Measurements from ENCODE around the gene LCOR. TPM values are rescaled to one million over a fixed set of nuclear protein-coding genes. Genes with fewer than 3 reads are reported as not detected.

The LCOR gene
- 10 to 100 TPM; 47.2 to 86.4 (median 60.0) TPM for total RNA-seq

- Histone ChIP-seq H3K36me3 (no peaks in the 10 kb centered on the region), H3K4me3 (peak within 1 kb of the TSS; percentile 73 to 99 (median 92)), H3K4me1 (peaks cover 23 to 45% (median 39%) of the 10 kb centered on the region in 4 donors), H3K27me3 (no peaks in the 10 kb centered on the region), H3K9me3 (no peaks in the 10 kb centered on the region), H3K27ac (peak within 1 kb of the TSS; percentile 94 to 98 (median 97))
- TF ChIP-seq CTCF (IDR thresholded peaks at IDR 0.05): no peak
- peak; percentile 67 to 85 (median 76) for TF ChIP-seq POLR2AphosphoS5 (IDR thresholded peaks at IDR 0.05)
- peak; percentile 68 for TF ChIP-seq POLR2A (IDR thresholded peaks at IDR 0.05)
- peak; percentile 87 for DNase-seq
- in situ Hi-C loops (cut with MboI; ENCODE audit: low pct_ligation_motif_present in 1 of 4, low pct_unique_long_range_greater_than_20kb in 1 of 4, low sequenced_read_pairs in 3 of 4) (loop anchor here in 1 of 4 donors (25.0 kb wide), 1 partner anchor 195 kb away; no protein-coding TSS in a partner anchor), intact Hi-C loops (cut with DNase I; ENCODE audit: low total_unique reads) (loop anchor here (10.0 kb wide), 1 partner anchor 457 kb away; no protein-coding TSS in a partner anchor)
- WGBS, 2 donors (ENCODE audit: low coverage in 1 of 2): 1 to 2% methylated on average over 22 to 67 of the region's 112 CpGs
Observed at GRCh38 chr10:96831867-96832720, at the start of gene LCOR. Gene LCOR, plus strand, starts transcription at chr10:96832298. Its CDS starts 116,760 bp downstream, at chr10:96949058.

- in situ Hi-C loops (cut with MboI; ENCODE audit: low pct_ligation_motif_present in 1 of 4, low pct_unique_long_range_greater_than_20kb in 1 of 4, low sequenced_read_pairs in 3 of 4): no loop called here
- H3K27ac ChIP-seq: no peak overlapping the region
- no peak for DNase-seq
- no peaks in the 10 kb centered on the region for H3K27me3 ChIP-seq
- no peaks in the 10 kb centered on the region for H3K36me3 ChIP-seq
- 96 to 97% methylated on average over 4 of the region's 4 CpGs for whole genome bisulfite sequencing, 2 donors (ENCODE audit: low coverage in 1 of 2)
- TF ChIP-seq POLR2A (IDR thresholded peaks at IDR 0.05) (no peak), CTCF (IDR thresholded peaks at IDR 0.05) (no peak), EP300 (IDR thresholded peaks at IDR 0.05; ENCODE audit: low read depth) (no peak), POLR2AphosphoS5 (IDR thresholded peaks at IDR 0.05) (no peak)
- intact Hi-C loops (cut with DNase I; ENCODE audit: low total_unique reads): no loop called here
- H3K4me3 ChIP-seq: no peak overlapping the region
- H3K9me3 ChIP-seq: no peaks in the 10 kb centered on the region
- no peaks in the 10 kb centered on the region for H3K4me1 ChIP-seq
Observed at GRCh38 chr10:96784253-96784652, 47.8 kb upstream of the LCOR start.

GRCh38 chr10:96789571-96790108 lies 42.5 kb upstream of the LCOR start:
- Histone ChIP-seq H3K27ac (no peak overlapping the region), H3K27me3 (no peaks in the 10 kb centered on the region), H3K36me3 (no peaks in the 10 kb centered on the region), H3K4me3 (no peak overlapping the region), H3K4me1 (peaks cover 0 to 9% (median 0%) of the 10 kb centered on the region in 4 donors), H3K9me3 (no peaks in the 10 kb centered on the region)
- no peak for TF ChIP-seq EP300 (IDR thresholded peaks at IDR 0.05; ENCODE audit: low read depth)
- no peak for TF ChIP-seq POLR2A (IDR thresholded peaks at IDR 0.05)
- TF ChIP-seq POLR2AphosphoS5 (IDR thresholded peaks at IDR 0.05): no peak
- no peak for TF ChIP-seq CTCF (IDR thresholded peaks at IDR 0.05)
- no peak for DNase-seq
- intact Hi-C loops (cut with DNase I; ENCODE audit: low total_unique reads) (loop anchor here (5.0 kb wide), 1 partner anchor 213 kb away; no protein-coding TSS in a partner anchor), in situ Hi-C loops (cut with MboI; ENCODE audit: low pct_ligation_motif_present in 1 of 4, low pct_unique_long_range_greater_than_20kb in 1 of 4, low sequenced_read_pairs in 3 of 4) (no loop called here)
- 57 to 70% methylated on average over 2 to 4 of the region's 4 CpGs for WGBS, 2 donors (ENCODE audit: low coverage in 1 of 2)

- no peak for DNase-seq
- TF ChIP-seq POLR2A (IDR thresholded peaks at IDR 0.05) (no peak), POLR2AphosphoS5 (IDR thresholded peaks at IDR 0.05) (no peak), EP300 (IDR thresholded peaks at IDR 0.05; ENCODE audit: low read depth) (no peak), CTCF (IDR thresholded peaks at IDR 0.05) (no peak)
- intact Hi-C loops (cut with DNase I; ENCODE audit: low total_unique reads) (no loop called here), in situ Hi-C loops (cut with MboI; ENCODE audit: low pct_ligation_motif_present in 1 of 4, low pct_unique_long_range_greater_than_20kb in 1 of 4, low sequenced_read_pairs in 3 of 4) (no loop called here)
- H3K27ac ChIP-seq: no peak overlapping the region
- no peaks in the 10 kb centered on the region for H3K36me3 ChIP-seq
- H3K4me1 ChIP-seq: peaks cover 4 to 23% (median 7%) of the 10 kb centered on the region in 4 donors
- no peaks in the 10 kb centered on the region for H3K9me3 ChIP-seq
- H3K4me3 ChIP-seq: no peak overlapping the region
- WGBS, 2 donors (ENCODE audit: low coverage in 1 of 2): 100% methylated on average over 1 of the region's 1 CpG; no CpG with 5 or more reads in 1 of the 2 donors
- no peaks in the 10 kb centered on the region for H3K27me3 ChIP-seq
Observed at GRCh38 chr10:96791902-96792301, 40.2 kb upstream of the LCOR start.
